ENCODE results near the gene SPATA46. TPM values are rescaled to one million over a fixed set of nuclear protein-coding genes. Genes with fewer than 3 reads are reported as not detected.

Gene SPATA46, protein sequence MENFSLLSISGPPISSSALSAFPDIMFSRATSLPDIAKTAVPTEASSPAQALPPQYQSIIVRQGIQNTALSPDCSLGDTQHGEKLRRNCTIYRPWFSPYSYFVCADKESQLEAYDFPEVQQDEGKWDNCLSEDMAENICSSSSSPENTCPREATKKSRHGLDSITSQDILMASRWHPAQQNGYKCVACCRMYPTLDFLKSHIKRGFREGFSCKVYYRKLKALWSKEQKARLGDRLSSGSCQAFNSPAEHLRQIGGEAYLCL
- total RNA-seq: not detected in 2 replicates

DNA sequence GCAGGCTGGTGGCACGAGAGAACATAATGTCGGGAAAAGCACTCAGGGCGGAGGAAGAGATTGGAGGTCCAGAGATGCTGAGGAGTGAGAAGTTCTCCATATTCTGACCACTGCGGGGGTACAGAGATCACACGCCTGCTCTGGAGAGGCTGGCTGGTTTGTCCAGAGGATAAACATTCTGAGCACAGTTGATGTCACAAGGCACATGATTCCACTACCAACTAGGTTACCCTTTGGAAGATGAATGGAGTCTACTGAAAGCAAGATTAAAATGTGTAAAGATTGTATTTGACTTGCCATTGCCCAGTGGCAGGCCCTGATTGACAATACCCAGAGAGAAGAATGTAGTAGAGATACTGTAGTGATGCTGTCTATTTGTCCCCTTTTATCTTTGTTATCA is at the start of gene SPATA46:
SPATA46 (minus strand) TSS at position 164 of the 400 bp plus-strand sequence; CDS start at position 100, 64 bp downstream.

DNA sequence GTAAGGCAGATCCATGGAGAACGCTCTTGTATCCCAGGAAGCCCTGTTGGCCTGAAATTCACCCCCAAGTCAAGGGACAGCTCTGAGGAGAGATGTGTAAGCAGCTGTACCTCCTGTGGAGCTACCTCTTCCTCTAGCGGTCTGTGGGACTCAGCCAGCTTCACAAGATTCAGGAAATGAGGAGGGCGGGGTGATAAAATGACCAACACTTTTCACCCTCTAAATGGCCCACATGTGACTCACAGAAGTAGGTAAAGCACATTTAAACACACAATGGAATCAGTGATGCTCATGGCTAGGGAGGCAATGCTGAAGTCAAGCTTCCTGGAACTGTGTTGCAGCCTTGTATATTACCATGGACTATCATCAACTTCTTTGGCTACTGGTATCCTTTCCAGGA is 35.3 kb upstream of the SPATA46 start, which contains the start of gene SH2D1B:
SH2D1B (minus strand) TSS at position 135 of the 400 bp plus-strand sequence; CDS start at position 15, 120 bp downstream.

DNA sequence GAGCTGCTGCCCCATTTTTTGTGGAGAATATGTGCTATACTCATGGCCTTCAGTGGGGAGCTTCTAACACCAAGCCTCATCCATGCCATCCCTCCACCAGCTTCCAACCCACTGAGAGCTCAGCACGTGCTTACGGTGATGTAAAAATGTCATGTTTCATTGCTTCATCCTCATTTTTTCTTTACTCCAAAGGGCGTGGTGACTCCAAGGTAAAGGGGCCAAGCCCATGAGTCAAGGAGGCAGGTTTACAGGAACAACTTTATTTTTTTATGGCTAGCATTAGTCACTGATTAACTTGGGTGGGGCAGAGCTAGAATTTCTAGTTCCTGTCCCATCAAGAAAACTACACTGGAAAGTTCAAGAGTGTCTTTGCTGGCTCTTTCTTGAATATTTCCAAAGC is 4.7 kb upstream of the SPATA46 start, which contains the start of gene C1orf226:
C1orf226 (plus strand) TSS at position 346 of the 400 bp plus-strand sequence. CDS start 174 bp downstream, outside the sequence.

Small RNAs within 50 kb of the gene (small RNA-seq; reads per million reads assigned to genes)
- gene MIR556 (not detected), gene RNA5SP61 (not detected)

Other genes starting within 250 kb of the SPATA46 start
- 0.65 and 0.78 TPM in 2 replicates for gene C1orf226, start 4.9 kb upstream of the SPATA46 start, total RNA-seq
- gene SH2D1B, start 35.3 kb upstream of the SPATA46 start, total RNA-seq: 0.11 TPM in 1 of 2 replicates, not detected in the other
- 75.8 and 92.5 TPM in 2 replicates for gene UHMK1, start 121.0 kb upstream of the SPATA46 start, total RNA-seq
- gene UAP1, start 184.9 kb upstream of the SPATA46 start, total RNA-seq: 332 and 391 TPM in 2 replicates